C4-2B (cell line): ENCODE results near the gene C17orf113.
A peak's percentile ranks its signal among the peaks of the same experiment; 100 is the strongest.
"Not testable (repeated sequence)": the region's sequence is repeated elsewhere in the genome, so short reads cannot be mapped to it uniquely, and the experiment has no call there.

Experiments used
- H3K27ac ChIP-seq: fragments of 450-650 bp; 2 replicates; pipeline ENCODE4 v1.5.1; 2017
- ZFX ChIP-seq: fragments of 450-650 bp; IDR thresholded peaks from 2 replicates; pipeline ENCODE4 v1.6.1; 2017
- TF ChIP-seq, protein P1 (sequence below): fragments of 450-650 bp; conservative IDR thresholded peaks from 2 replicates; pipeline ENCODE4 v1.5.1; 2017; ENCODE audit warnings: mild to moderate bottlenecking

The C17orf113 gene

DNA sequence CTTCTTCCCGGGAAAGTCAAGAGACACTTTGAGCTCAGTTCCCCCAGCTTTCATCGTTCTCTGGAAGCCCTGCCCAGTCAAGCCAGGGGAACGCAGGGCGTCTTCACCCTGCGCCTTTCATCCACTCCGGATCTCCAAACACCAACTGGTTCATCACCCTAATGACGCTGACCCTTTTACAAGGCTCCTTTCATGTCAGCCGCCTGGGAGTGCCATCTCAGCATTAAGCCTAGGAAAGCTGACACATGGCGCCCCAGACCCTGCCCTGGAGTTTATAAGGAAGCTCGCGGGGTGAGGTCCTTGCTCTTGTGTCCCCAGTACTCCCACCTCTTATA is 32.6 kb downstream of the C17orf113 start:
- TF ChIP-seq, protein P1, sequence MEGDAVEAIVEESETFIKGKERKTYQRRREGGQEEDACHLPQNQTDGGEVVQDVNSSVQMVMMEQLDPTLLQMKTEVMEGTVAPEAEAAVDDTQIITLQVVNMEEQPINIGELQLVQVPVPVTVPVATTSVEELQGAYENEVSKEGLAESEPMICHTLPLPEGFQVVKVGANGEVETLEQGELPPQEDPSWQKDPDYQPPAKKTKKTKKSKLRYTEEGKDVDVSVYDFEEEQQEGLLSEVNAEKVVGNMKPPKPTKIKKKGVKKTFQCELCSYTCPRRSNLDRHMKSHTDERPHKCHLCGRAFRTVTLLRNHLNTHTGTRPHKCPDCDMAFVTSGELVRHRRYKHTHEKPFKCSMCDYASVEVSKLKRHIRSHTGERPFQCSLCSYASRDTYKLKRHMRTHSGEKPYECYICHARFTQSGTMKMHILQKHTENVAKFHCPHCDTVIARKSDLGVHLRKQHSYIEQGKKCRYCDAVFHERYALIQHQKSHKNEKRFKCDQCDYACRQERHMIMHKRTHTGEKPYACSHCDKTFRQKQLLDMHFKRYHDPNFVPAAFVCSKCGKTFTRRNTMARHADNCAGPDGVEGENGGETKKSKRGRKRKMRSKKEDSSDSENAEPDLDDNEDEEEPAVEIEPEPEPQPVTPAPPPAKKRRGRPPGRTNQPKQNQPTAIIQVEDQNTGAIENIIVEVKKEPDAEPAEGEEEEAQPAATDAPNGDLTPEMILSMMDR = no peak
- no peak for TF ChIP-seq ZFX

DNA sequence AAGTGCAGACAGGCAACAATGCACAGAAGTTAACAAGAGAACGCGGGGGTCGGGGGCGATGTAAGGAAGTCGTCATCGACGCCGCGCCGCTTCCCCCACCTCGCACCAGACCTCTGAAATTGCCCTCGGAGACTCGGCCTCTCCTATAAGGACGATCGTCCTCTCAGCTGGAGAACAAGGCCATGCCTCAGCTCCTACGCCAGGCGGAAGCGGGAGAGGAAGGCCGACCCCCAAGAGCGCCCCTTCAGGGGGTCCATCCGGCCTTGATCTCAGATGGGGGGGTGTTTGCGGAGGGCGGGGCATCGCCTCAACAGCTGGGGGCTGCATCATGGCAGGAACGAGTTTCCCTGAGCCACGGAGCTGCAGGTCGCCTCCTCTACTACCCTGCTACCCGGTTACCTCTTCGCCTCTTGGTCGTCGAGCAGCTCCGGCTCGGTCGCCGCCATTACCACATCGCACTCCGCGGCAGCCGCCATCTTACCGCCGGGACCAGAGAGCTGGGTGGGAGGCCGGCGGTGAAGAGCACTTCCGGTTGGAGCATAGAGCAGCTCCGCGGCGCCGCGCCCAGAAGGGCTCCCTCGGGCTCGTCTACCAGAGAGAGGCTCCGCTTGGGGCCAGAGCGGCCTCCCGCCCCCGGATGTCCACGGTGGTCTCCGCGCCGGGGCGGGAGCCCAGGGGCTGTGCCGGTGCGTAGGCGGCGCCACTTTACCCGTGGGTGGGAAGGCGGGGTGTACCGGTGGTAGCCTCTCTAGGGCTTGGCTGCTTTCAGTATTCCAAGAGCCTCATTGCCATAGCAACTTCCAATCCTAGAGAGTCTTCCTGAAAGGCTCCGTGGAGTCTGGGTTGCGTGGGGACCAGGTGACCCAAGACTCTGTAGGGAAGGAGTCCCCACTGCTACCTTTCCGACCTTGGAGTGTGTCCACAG is 33.2 kb downstream of the C17orf113 start, which contains the start of gene DNAJC7:
Gene DNAJC7 (minus strand): TSS at position 499 of the 925 bp plus-strand sequence. CDS start 23 bp downstream, at position 476.
- TF ChIP-seq, protein P1 = no peak
- TF ChIP-seq ZFX = peak; percentile 42; the same call in 1 of the 2 replicates
- H3K27ac ChIP-seq = peak within 1 kb of the TSS; percentile 96

More for the DNA sequence above, 32.6 kb downstream of the C17orf113 start:
- peak overlapping the region; percentile 96 for H3K27ac ChIP-seq

DNA sequence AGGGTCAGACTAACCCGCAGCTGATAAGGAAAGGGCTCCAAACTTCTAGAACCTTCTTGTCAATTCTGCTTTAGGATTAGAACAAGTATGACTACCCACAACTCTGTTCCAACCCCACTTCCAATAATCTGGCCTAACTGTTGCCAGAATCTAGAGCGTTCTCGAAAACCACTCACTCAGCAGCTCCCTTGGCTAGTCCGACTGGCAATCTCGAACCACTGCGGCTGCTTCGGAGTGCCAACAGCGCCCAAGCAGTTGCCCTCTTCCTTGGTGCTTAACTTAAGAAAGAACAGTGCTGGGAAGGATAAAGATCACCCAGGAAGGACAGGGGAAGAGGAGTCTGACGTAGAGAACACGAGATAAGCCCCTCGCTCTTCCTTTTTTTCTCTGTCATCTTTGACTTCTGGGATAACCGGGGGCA is 34.0 kb downstream of the C17orf113 start:
- H3K27ac ChIP-seq = peak overlapping the region; percentile 96
- TF ChIP-seq, protein P1 = no peak
- no peak for TF ChIP-seq ZFX

DNA sequence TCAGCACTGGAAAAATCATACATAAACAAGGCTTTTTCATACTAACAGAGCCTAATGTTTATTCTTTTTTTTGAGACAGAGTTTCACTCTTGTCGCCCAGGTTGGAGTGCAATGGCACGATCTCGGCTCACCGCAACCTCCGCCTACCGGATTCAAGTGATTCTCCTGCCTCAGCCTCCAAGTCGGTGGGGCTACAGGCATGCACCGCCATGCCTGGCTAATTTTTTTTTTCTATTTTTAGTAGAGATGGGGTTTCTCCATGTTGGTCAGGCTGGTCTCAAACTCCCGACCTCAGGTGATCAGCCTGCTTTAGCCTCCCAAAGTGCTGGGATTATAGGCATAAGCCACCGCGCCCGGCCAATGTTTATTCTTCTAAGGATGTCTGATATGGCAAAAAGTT is 36.7 kb downstream of the C17orf113 start:
- not testable (repeated sequence) for H3K27ac ChIP-seq

DNA sequence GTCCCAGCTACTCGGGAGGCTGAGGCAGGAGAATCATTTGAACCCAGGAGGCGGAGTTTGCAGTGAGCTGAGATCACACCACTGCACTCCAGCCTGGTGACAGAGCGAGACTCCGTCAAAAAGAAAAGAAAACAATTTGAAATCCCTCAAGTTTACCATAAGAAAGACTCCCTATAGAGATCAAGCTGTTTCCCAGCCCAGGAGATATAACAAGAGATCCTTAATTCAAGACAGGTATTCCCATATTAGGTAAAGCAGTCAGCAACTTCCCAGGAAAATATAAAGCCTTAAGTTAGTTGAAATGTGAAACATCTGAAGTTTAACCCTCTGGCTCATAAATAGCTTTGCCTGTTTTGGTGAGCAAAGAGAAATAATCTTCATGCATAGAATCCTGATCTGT is 38.0 kb downstream of the C17orf113 start:
- not testable (repeated sequence) for H3K27ac ChIP-seq

DNA sequence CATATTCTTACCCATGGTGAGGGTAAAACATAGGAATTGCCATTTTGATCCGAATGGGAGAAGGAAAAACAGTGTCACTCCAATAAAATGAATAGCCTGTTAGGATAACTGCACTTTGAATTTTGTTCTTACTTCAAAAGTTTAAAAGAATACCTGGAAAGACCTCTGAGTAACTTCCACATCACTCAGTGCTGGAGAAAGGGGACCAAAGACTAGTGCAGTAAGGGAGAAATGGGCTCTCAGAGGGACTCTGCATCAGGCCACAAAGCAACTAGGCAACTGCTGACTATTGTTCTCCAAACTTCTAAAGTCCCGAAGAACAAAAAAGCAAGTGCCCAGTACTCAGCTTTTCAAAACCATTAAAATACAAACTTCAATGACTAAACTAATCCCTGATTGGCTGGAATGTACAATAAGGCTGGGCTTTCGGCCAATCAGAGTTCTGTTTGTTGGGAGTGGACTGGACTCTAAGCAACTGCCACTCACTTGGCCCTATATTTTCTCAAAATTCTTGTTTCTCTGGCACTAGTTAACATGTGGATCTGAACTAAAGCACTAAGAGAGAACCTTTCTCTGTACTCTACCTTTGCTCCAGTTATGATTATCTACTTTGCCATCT is 39.4 kb downstream of the C17orf113 start:
- H3K27ac ChIP-seq = no peak overlapping the region
- no peak for TF ChIP-seq ZFX
- TF ChIP-seq, protein P1 = no peak

DNA sequence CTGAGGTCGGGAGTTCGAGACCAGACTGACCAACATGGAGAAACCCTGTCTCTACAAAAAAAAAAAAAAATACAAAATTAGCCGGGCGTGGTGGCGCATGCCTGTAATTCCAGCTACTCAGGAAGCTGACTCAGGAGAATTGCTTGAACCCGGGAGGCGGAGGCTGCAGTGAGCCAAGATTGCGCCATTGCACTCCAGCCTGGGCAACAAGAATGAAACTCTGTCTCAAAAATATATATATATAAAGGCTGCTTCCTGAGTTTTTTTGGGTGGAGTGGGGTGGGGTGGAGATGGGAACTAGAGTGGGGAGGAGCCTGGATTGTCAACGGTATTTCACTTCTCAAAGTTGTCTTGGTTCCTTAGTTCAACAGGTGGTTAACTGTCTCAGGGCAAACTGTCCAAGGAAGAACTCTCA is 40.1 kb downstream of the C17orf113 start:
- H3K27ac ChIP-seq = not testable (repeated sequence)

DNA sequence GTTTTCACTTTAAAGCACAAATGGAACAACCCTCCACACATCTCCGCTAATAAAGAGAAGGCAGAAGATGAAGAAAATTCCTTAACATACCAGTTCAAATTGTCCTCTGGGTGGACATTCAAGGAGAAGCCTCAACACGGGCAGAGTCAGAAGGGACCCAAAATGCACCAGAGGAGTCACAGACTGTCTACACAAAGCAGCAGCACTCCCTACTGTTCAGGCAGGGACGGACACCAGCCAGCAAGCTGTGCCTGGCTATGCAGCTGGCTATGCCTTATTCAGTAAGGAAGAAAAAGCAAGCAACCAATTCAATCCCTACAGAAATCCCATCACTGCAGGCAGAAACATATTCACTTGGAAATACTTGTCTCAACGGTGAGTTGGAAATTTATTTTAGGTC is 41.2 kb downstream of the C17orf113 start:
- TF ChIP-seq, protein P1 = no peak
- TF ChIP-seq ZFX = no peak
- H3K27ac ChIP-seq = no peak overlapping the region

DNA sequence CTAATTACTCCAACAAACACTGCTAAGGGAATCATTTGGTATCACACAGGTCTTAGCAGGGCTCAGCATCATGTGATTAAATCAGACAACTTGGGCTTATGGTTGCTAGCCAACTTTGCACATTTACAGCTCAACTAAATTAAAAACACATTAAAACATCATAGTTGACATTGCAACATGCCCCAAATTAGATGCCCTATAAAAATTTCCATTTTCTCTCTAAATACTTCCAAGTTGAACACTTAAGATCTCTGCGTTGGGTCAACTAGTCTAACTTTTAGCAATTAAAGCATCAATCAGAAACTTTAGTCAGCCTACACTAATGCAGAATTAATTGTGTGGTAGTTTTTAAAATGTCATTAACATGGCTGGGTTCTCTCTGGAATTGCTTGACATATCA is 45.2 kb downstream of the C17orf113 start:
- no peak overlapping the region for H3K27ac ChIP-seq
- TF ChIP-seq ZFX = no peak
- TF ChIP-seq, protein P1 = no peak
